GM18861 (cell line): ENCODE results near the gene AK4.

ENCODE experiments used
- ATAC-seq: cut with Tn5 transposase; IDR thresholded peaks from one replicate; pipeline ENCODE4 v1.9.1; 2021; ENCODE audit not compliant: unreplicated experiment

AK4 gene

GRCh38 chr1:65175171-65176055 is 27.4 kb downstream of the AK4 start:
- no peak for ATAC-seq

- ATAC-seq, result no peak
Measured at GRCh38 chr1:65176056-65176450, 28.1 kb downstream of the AK4 start.

- no peak for ATAC-seq
Measured at GRCh38 chr1:65176591-65176990, 28.6 kb downstream of the AK4 start.

GRCh38 chr1:65177457-65177856 is 29.5 kb downstream of the AK4 start:
- ATAC-seq, result no peak

- no peak for ATAC-seq
Measured at GRCh38 chr1:65178235-65178634, 30.2 kb downstream of the AK4 start.

GRCh38 chr1:65179148-65179547 is 31.1 kb downstream of the AK4 start:
- no peak for ATAC-seq

- no peak for ATAC-seq
Measured at GRCh38 chr1:65180977-65181376, 33.0 kb downstream of the AK4 start.

- no peak for ATAC-seq
Measured at GRCh38 chr1:65182658-65183268, 34.8 kb downstream of the AK4 start.

GRCh38 chr1:65189576-65190115 is 41.6 kb downstream of the AK4 start:
- ATAC-seq, result no peak

- ATAC-seq, result no peak
Measured at GRCh38 chr1:65190229-65190628, 42.2 kb downstream of the AK4 start.

- ATAC-seq, result no peak
Measured at GRCh38 chr1:65193129-65193695, 45.2 kb downstream of the AK4 start.

- no peak for ATAC-seq
Measured at GRCh38 chr1:65195495-65196417, 47.8 kb downstream of the AK4 start.

GRCh38 chr1:65196926-65197325 is 48.9 kb downstream of the AK4 start:
- ATAC-seq, result no peak

GRCh38 chr1:65197636-65198035 is 49.6 kb downstream of the AK4 start:
- ATAC-seq, result no peak

- ATAC-seq, result no peak
Measured at GRCh38 chr1:65198096-65198495, 50.1 kb downstream of the AK4 start.

- no peak for ATAC-seq
Measured at GRCh38 chr1:65200411-65200810, 52.4 kb downstream of the AK4 start.

- ATAC-seq, result no peak
Measured at GRCh38 chr1:65206836-65207235, 58.8 kb downstream of the AK4 start.

- ATAC-seq, result peak; percentile 59
Measured at GRCh38 chr1:65207317-65207716, 59.3 kb downstream of the AK4 start.

- ATAC-seq, result no peak
Measured at GRCh38 chr1:65208563-65208973, 60.6 kb downstream of the AK4 start.

- ATAC-seq, result peak; percentile 58
Measured at GRCh38 chr1:65209005-65209885, 61.2 kb downstream of the AK4 start.
